GM12892 (cell line): ENCODE results near the gene KLHL10.

ENCODE experiments used
- POLR2A ChIP-seq: IDR thresholded peaks from 2 replicates; pipeline ENCODE4 v1.6.1; 2011; ENCODE audit warnings: low read depth, low read length, control low read depth
- POLR2AphosphoS5 ChIP-seq: IDR thresholded peaks from 2 replicates; pipeline ENCODE4 v1.6.1; 2011; ENCODE audit warnings: low read depth, low read length, control low read depth

DNA sequence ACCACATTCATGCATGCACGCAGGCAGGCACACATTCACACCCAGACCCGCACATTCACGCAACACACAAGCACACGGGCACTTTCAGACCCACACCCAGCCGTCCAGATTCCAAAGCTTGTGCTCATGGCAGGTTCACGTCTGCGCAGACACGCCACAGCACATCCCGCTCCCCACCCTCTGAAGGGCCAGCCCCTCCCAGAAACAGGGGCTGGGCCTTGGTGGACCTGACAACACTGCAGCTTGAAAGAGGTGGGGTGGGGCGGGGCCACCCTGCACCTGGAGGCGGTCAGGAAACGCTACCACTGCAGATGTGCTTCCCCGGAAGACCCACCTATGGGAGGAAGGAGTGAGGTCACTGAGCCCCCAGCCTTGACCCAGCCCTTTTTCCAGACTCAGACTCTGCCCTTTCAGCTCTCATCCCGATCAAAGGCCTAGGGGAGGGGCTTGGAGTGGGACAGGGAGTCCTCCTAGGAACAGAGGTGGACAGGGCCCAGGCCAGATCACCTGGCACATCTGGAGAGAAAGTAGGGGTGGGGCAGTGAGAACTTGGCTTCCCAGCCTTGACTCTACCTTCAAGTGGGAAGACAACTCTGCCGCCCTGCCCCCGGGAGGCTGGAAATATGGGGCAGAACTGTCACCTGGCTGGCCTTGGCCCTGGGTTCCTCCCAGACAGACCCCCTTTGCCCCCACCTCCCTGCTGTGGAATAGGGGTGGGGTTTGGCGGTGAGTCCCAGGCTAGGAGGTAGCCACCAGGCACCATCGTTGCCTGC is 36.8 kb upstream of the KLHL10 start:
- no peak for TF ChIP-seq POLR2AphosphoS5
- TF ChIP-seq POLR2A = no peak
